Stimulated activated naive B cell treated with anti-CD40 and anti-IgM and Interleukin-4, amounts not matched to agents 10 μg/mL and 1 μg/mL and 100 μg/mL, for 72 hours (primary cell): Measurements from ENCODE around the gene PIK3CD.

ENCODE experiments used
- ATAC-seq, 2 donors: fragments of 150-1000 bp; cut with Tn5 transposase; replicated peaks; 2 replicates each; pipeline ENCODE4 v1.10.0; 2021; ENCODE audit warnings: moderate library complexity in 1 of 2
- DNase-seq: peaks from one replicate; pipeline ENCODE4 v3.0.0; 2021
- H3K27ac Mint-ChIP-seq: one replicate; pipeline ENCODE4 v1.8.0; 2022; ENCODE audit warnings: mild to moderate bottlenecking, mixed read lengths
- H3K27me3 Mint-ChIP-seq, 2 donors: one replicate each; pipeline ENCODE4 v1.8.0; 2022; ENCODE audit warnings: mixed read lengths in 2 of 2
- H3K36me3 Mint-ChIP-seq, 2 donors: one replicate each; pipeline ENCODE4 v1.8.0; 2022; ENCODE audit warnings: mixed read lengths in 2 of 2, mild to moderate bottlenecking in 1 of 2
- H3K4me1 Mint-ChIP-seq, 2 donors: one replicate each; pipeline ENCODE4 v1.8.0; 2022; ENCODE audit warnings: mixed read lengths in 2 of 2, mild to moderate bottlenecking in 1 of 2
- H3K4me3 Mint-ChIP-seq, 2 donors: one replicate each; pipeline ENCODE4 v1.8.0; 2022; ENCODE audit warnings: mild to moderate bottlenecking in 2 of 2, mixed read lengths in 2 of 2, moderate library complexity in 1 of 2
- H3K9me3 Mint-ChIP-seq, 2 donors: one replicate each; pipeline ENCODE4 v1.8.0; 2022; ENCODE audit warnings: mixed read lengths in 2 of 2, mild to moderate bottlenecking in 1 of 2

PIK3CD gene

GRCh38 chr1:9630331-9631111 is 21.0 kb upstream of the PIK3CD start:
- peaks cover 49 to 95% of the 10 kb centered on the region in 2 donors for H3K4me1 Mint-ChIP-seq
- H3K9me3 Mint-ChIP-seq = no peaks in the 10 kb centered on the region
- peaks cover 49 to 50% of the 10 kb centered on the region in 2 donors for H3K36me3 Mint-ChIP-seq
- DNase-seq (peak; percentile 35), ATAC-seq (no peak)
- H3K4me3 Mint-ChIP-seq = peak overlapping the region; percentile 94 to 95
- H3K27ac Mint-ChIP-seq = peak overlapping the region; percentile 93
- no peaks in the 10 kb centered on the region for H3K27me3 Mint-ChIP-seq

- no peaks in the 10 kb centered on the region for H3K9me3 Mint-ChIP-seq
- DNase-seq (no peak), ATAC-seq (no peak)
- peaks cover 56 to 61% of the 10 kb centered on the region in 2 donors for H3K36me3 Mint-ChIP-seq
- H3K27me3 Mint-ChIP-seq = no peaks in the 10 kb centered on the region
- H3K4me1 Mint-ChIP-seq = peaks cover 38 to 91% of the 10 kb centered on the region in 2 donors
- peak overlapping the region; percentile 81 for H3K27ac Mint-ChIP-seq
- peak overlapping the region; percentile 94 to 95 for H3K4me3 Mint-ChIP-seq
Observed at GRCh38 chr1:9631613-9632012, 19.9 kb upstream of the PIK3CD start.

DNA sequence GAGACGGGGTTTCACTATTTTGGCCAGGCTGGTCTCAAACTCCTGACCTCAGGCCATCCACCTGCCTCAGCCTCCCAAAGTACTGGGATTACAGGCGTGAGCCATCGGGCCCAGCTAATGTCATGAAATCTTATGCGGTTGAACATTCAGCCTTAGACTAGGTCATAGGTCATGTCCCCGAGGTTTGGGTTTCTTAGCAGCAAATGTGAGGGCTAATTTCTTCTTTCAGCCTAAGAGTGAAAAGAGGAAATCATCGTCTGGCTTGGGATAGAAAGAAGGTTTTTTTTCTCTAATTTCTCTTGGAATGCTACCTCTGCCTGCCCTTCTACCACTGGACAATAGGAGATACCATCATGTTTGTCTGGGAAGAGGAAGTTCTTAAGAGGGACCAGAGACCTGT is 18.0 kb upstream of the PIK3CD start:
- H3K4me1 Mint-ChIP-seq = peaks cover 29 to 88% of the 10 kb centered on the region in 2 donors
- H3K4me3 Mint-ChIP-seq = peak overlapping the region in 1 of 2 donors; percentile 26
- ATAC-seq (no peak), DNase-seq (no peak)
- peaks cover 0 to 2% of the 10 kb centered on the region in 2 donors for H3K9me3 Mint-ChIP-seq
- no peaks in the 10 kb centered on the region for H3K27me3 Mint-ChIP-seq
- peaks cover 71 to 78% of the 10 kb centered on the region in 2 donors for H3K36me3 Mint-ChIP-seq
- no peak overlapping the region for H3K27ac Mint-ChIP-seq

DNA sequence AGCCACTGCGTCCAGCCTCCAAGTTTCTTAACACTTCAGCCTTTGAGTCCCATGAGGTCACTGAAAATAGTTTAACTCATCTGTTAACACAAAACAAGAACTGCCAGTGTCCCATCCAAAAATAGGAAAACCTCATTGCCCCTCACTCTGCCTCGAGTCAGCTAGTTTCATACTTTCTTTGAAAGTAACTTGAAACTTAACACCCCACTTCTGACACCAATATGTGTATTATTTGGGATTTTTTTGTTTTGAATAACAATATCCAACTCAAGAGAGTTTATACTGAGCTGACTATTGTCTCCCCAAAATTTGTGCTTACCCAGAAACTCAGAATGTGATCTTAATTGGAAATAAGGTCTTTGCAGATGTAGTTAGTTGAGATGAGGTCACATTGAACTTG is 16.9 kb upstream of the PIK3CD start:
- Mint-ChIP-seq H3K4me1 (peaks cover 33 to 89% of the 10 kb centered on the region in 2 donors), H3K9me3 (peaks cover 0 to 2% of the 10 kb centered on the region in 2 donors), H3K36me3 (peaks cover 80 to 84% of the 10 kb centered on the region in 2 donors), H3K27ac (peak overlapping the region; percentile 51), H3K27me3 (no peaks in the 10 kb centered on the region), H3K4me3 (no peak overlapping the region)
- DNase-seq (no peak), ATAC-seq (no peak)

GRCh38 chr1:9639227-9639626 is 12.3 kb upstream of the PIK3CD start:
- H3K27me3 Mint-ChIP-seq = no peaks in the 10 kb centered on the region
- peaks cover 0 to 2% of the 10 kb centered on the region in 2 donors for H3K9me3 Mint-ChIP-seq
- H3K4me3 Mint-ChIP-seq = peak overlapping the region in 1 of 2 donors; percentile 22
- DNase-seq = no peak
- ATAC-seq = no peak
- H3K27ac Mint-ChIP-seq = no peak overlapping the region
- peaks cover 44 to 85% of the 10 kb centered on the region in 2 donors for H3K4me1 Mint-ChIP-seq
- peaks cover 65 to 77% of the 10 kb centered on the region in 2 donors for H3K36me3 Mint-ChIP-seq

GRCh38 chr1:9643351-9644256 is 7.9 kb upstream of the PIK3CD start:
- Mint-ChIP-seq H3K27ac (peak overlapping the region; percentile 75), H3K4me3 (peak overlapping the region; percentile 44 to 48), H3K36me3 (peaks cover 32 to 39% of the 10 kb centered on the region in 2 donors), H3K9me3 (no peaks in the 10 kb centered on the region), H3K27me3 (no peaks in the 10 kb centered on the region), H3K4me1 (peaks cover 40 to 72% of the 10 kb centered on the region in 2 donors)
- DNase-seq = no peak
- peak; percentile 68 to 74 for ATAC-seq

DNA sequence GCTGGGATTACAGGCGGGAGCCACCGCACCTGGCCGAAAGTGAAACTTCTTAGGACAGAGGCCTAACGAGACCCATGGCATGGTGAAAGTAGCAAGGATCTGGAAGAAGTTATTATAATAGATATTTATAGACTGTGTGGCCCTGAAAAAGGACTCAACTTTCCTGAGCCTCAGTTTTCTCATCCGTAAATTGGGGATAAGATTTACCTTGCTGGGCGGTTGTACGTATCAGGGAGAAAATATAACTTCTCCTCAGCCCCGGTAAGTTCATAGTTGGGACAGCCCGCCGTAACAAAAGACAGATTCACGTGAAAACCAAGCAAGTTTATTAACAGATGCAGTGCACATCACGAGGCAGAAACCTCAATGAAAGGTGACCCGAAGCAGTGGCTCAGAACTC is 5.5 kb upstream of the PIK3CD start:
- DNase-seq (no peak), ATAC-seq (no peak)
- peaks cover 13 to 25% of the 10 kb centered on the region in 2 donors for H3K36me3 Mint-ChIP-seq
- H3K27ac Mint-ChIP-seq = no peak overlapping the region
- no peaks in the 10 kb centered on the region for H3K9me3 Mint-ChIP-seq
- no peak overlapping the region for H3K4me3 Mint-ChIP-seq
- peaks cover 28 to 70% of the 10 kb centered on the region in 2 donors for H3K4me1 Mint-ChIP-seq
- H3K27me3 Mint-ChIP-seq = no peaks in the 10 kb centered on the region

- H3K27me3 Mint-ChIP-seq = no peaks in the 10 kb centered on the region
- no peaks in the 10 kb centered on the region for H3K9me3 Mint-ChIP-seq
- DNase-seq = no peak
- H3K4me3 Mint-ChIP-seq = no peak overlapping the region
- H3K27ac Mint-ChIP-seq = no peak overlapping the region
- H3K4me1 Mint-ChIP-seq = peaks cover 25 to 69% of the 10 kb centered on the region in 2 donors
- peaks cover 14 to 26% of the 10 kb centered on the region in 2 donors for H3K36me3 Mint-ChIP-seq
- no peak for ATAC-seq
Observed at GRCh38 chr1:9648171-9648570, 3.4 kb upstream of the PIK3CD start.

DNA sequence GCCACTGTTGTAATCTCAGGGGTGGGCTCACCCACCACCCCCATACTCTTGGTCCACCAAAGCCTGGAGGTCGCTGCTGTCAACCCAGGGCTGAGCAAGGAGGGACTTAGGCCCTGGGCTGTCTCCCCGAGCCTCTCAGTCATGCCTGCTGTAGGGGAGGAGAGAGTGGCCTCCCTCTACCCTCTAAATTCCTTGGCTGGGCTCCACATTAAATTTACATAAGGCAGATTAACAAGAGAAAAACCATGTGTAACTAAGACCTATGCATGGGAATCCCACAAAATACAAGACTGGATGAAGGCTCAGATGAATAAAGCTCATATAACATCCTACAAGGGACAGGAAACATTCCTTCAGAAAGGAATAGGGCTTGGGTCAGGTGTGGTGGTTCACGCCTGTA is 1.8 kb upstream of the PIK3CD start:
- Mint-ChIP-seq H3K4me1 (peaks cover 30 to 69% of the 10 kb centered on the region in 2 donors), H3K36me3 (peaks cover 24 to 33% of the 10 kb centered on the region in 2 donors), H3K9me3 (no peaks in the 10 kb centered on the region), H3K27me3 (no peaks in the 10 kb centered on the region), H3K4me3 (peak overlapping the region in 1 of 2 donors; percentile 53), H3K27ac (peak overlapping the region; percentile 69)
- no peak for ATAC-seq
- no peak for DNase-seq

GRCh38 chr1:9651220-9651564 is 339 bp upstream of the PIK3CD start:
- ATAC-seq (no peak), DNase-seq (no peak)
- Mint-ChIP-seq H3K27ac (peak overlapping the region; percentile 92), H3K4me3 (peak overlapping the region; percentile 94 to 97), H3K27me3 (no peaks in the 10 kb centered on the region), H3K36me3 (peaks cover 22 to 37% of the 10 kb centered on the region in 2 donors), H3K9me3 (no peaks in the 10 kb centered on the region), H3K4me1 (peaks cover 36 to 72% of the 10 kb centered on the region in 2 donors)

DNA sequence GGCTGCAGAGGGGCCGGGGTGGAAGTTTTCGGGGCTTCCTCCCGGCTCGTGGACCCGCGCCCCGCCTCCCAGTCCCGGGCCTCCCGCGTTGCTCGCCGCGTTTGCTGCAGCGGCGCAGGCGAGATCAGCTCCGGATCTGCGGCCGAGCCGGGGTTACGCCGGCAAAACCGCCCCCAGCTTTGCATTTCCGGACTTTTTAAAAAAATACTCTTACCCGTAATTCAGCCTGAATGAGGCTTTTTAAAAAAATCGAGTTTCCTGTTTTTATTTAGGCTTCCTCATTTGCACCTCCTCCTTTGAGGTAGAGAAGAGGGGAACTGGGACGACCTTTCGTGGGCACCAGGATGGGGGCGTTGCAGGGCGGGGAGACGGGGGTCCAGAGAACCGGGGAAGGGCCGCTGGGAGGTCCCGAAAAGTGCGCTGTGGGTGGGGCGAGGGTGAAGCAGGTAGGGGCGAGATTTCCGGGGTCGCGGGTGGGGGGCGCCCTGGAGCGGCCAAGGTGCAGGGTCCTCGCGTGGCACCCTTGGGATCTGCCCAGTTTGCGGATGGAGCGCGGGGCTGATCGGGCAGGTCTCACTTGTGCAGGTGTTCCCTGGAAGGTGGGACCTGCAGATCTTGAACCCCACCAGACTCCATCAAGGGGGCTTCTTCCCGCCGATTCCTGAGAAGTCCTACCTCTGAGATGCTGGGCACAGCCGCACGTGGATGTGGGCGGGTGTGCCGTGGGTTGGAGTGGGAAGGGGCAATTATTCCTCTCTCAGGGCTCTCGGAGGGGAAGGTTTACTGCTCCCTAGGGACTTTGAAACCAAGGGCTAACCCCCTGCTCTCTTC is 1.1 kb downstream of the PIK3CD start:
- Mint-ChIP-seq H3K27ac (peak overlapping the region; percentile 95), H3K27me3 (no peaks in the 10 kb centered on the region), H3K36me3 (peaks cover 27 to 46% of the 10 kb centered on the region in 2 donors), H3K4me1 (peaks cover 44 to 78% of the 10 kb centered on the region in 2 donors), H3K9me3 (no peaks in the 10 kb centered on the region), H3K4me3 (peak overlapping the region; percentile 97)
- peak; percentile 16 to 29 for ATAC-seq
- DNase-seq = peak; percentile 63

DNA sequence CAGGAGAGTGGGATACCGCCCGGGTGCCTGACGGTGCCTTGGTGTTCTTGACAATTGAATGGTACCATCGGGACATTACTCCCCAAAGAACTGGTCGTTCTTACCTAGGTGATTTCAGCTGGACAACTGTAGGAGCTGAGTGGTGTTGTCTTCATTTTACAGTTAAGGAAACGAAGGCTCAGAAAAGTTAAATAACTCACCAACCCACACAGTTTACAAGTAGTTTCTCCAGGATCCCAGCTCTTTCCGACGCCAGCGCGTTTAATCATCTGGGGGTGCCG is 1.6 kb downstream of the PIK3CD start:
- Mint-ChIP-seq H3K4me1 (peaks cover 49 to 84% of the 10 kb centered on the region in 2 donors), H3K36me3 (peaks cover 30 to 47% of the 10 kb centered on the region in 2 donors), H3K9me3 (no peaks in the 10 kb centered on the region), H3K27ac (peak overlapping the region; percentile 95), H3K27me3 (no peaks in the 10 kb centered on the region), H3K4me3 (peak overlapping the region; percentile 97)
- DNase-seq = no peak
- peak in 1 of 2 donors; percentile 3 for ATAC-seq

- ATAC-seq = peak; percentile 12 to 13
- Mint-ChIP-seq H3K4me1 (peaks cover 50 to 88% of the 10 kb centered on the region in 2 donors), H3K9me3 (no peaks in the 10 kb centered on the region), H3K27me3 (no peaks in the 10 kb centered on the region), H3K4me3 (peak overlapping the region; percentile 97), H3K36me3 (peaks cover 30 to 47% of the 10 kb centered on the region in 2 donors), H3K27ac (peak overlapping the region; percentile 95)
- peak; percentile 48 for DNase-seq
Observed at GRCh38 chr1:9653491-9654050, 2.0 kb downstream of the PIK3CD start.
